HG02973 (cell line): ENCODE measurements around the gene CAPNS1.

Experiments
- ATAC-seq: cut with Tn5 transposase; IDR thresholded peaks from one replicate; pipeline ENCODE4 v1.9.1; 2021; ENCODE audit warnings: moderate library complexity; ENCODE audit not compliant: unreplicated experiment

CAPNS1 gene

GRCh38 chr19:36139473-36140303 is at the start of gene CAPNS1:
Gene CAPNS1 (plus strand): TSS chr19:36140066. CDS start chr19:36141012, 946 bp downstream.
- peak; percentile 70 for ATAC-seq

- no peak for ATAC-seq
Observed at GRCh38 chr19:36090910-36091695, 48.8 kb upstream of the CAPNS1 start.

GRCh38 chr19:36092566-36092965 is 47.3 kb upstream of the CAPNS1 start:
- ATAC-seq = no peak

- ATAC-seq = no peak
Observed at GRCh38 chr19:36093146-36093662, 46.7 kb upstream of the CAPNS1 start.

- ATAC-seq = no peak
Observed at GRCh38 chr19:36093687-36094086, 46.2 kb upstream of the CAPNS1 start.

- ATAC-seq = no peak
Observed at GRCh38 chr19:36097036-36097435, 42.8 kb upstream of the CAPNS1 start.

- no peak for ATAC-seq
Observed at GRCh38 chr19:36099166-36099785, 40.6 kb upstream of the CAPNS1 start.

- ATAC-seq = no peak
Observed at GRCh38 chr19:36100476-36100875, 39.4 kb upstream of the CAPNS1 start.

- ATAC-seq = no peak
Observed at GRCh38 chr19:36101550-36102327, 38.1 kb upstream of the CAPNS1 start.

- no peak for ATAC-seq
Observed at GRCh38 chr19:36103040-36103626, 36.7 kb upstream of the CAPNS1 start.

GRCh38 chr19:36103842-36104552 is 35.9 kb upstream of the CAPNS1 start:
- no peak for ATAC-seq

- ATAC-seq = no peak
Observed at GRCh38 chr19:36106441-36106840, 33.4 kb upstream of the CAPNS1 start.

- no peak for ATAC-seq
Observed at GRCh38 chr19:36106991-36107390, 32.9 kb upstream of the CAPNS1 start.

GRCh38 chr19:36108684-36109083 is 31.2 kb upstream of the CAPNS1 start:
- no peak for ATAC-seq

- ATAC-seq = no peak
Observed at GRCh38 chr19:36110487-36111199, 29.2 kb upstream of the CAPNS1 start, which contains the start of gene OVOL3. Gene OVOL3 (plus strand): TSS chr19:36111143. CDS start chr19:36111203, 60 bp downstream.

- no peak for ATAC-seq
Observed at GRCh38 chr19:36111200-36111539, 28.7 kb upstream of the CAPNS1 start.

- ATAC-seq = no peak
Observed at GRCh38 chr19:36112678-36113077, 27.2 kb upstream of the CAPNS1 start.

- ATAC-seq = no peak
Observed at GRCh38 chr19:36113425-36113824, 26.4 kb upstream of the CAPNS1 start.
